IMR-90 (cell line): ENCODE measurements around the gene STARD7. TPM values are rescaled to one million over a fixed set of nuclear protein-coding genes. Genes with fewer than 3 reads are reported as not detected.

Source experiments
- ATAC-seq: fragments of 200-7000 bp; cut with Tn5 transposase; 2 replicates; pipeline ENCODE4 v1.9.1; 2020; ENCODE audit warnings: low read depth, mild to moderate bottlenecking, moderate library complexity
- BruUV-seq: library from RNA; stranded (reverse); fragments of 400-500 nt; replicated peaks from 2 replicates; lab custom pipeline; 2021; lab: Mats Ljungman, UMichigan
- CTCF ChIA-PET: fragments of 300-600 bp; formaldehyde crosslinking; extraction: SDS; loops from one replicate; lab custom pipeline; 2021; ENCODE audit warnings: antibody characterized with exemption; lab: Yijun Ruan, JAX
- POLR2A ChIA-PET: fragments of 300-600 bp; sonication (Branson Sonifier 250); formaldehyde crosslinking; loops from one replicate; lab custom pipeline; 2022; ENCODE audit warnings: antibody characterized with exemption; ENCODE audit not compliant: unreplicated experiment; lab: Charles Lee
- DNase-seq: peaks from one replicate; pipeline ENCODE4 v3.0.0; 2013
- H2AFZ ChIP-seq: replicated peaks from 2 replicates; pipeline ENCODE3; 2013; ENCODE audit warnings: low read length, mild to moderate bottlenecking; ENCODE audit not compliant: poor library complexity
- H2AK5ac ChIP-seq: 2 replicates; pipeline ENCODE4 v1.6.1; 2013; ENCODE audit warnings: low read depth, low read length, inconsistent platforms
- H2AK9ac ChIP-seq: replicated peaks from 2 replicates; pipeline ENCODE3; 2013; ENCODE audit warnings: mild to moderate bottlenecking, low read depth, low read length, moderate library complexity; ENCODE audit not compliant: poor library complexity
- H2BK120ac ChIP-seq: 2 replicates; pipeline ENCODE4 v1.6.1; 2013; ENCODE audit warnings: low read depth, low read length, inconsistent platforms
- H2BK15ac ChIP-seq: 3 replicates; pipeline ENCODE4 v1.6.1; 2013; ENCODE audit warnings: low read depth, low read length, inconsistent platforms
- H2BK20ac ChIP-seq: 2 replicates; pipeline ENCODE4 v1.6.1; 2013; ENCODE audit warnings: low read depth, mild to moderate bottlenecking, inconsistent platforms, low read length, moderate library complexity
- H2BK5ac ChIP-seq: 2 replicates; pipeline ENCODE4 v1.6.1; 2013; ENCODE audit warnings: mild to moderate bottlenecking, low read depth, low read length, inconsistent platforms; ENCODE audit not compliant: poor library complexity, severe bottlenecking
- H3K14ac ChIP-seq: replicated peaks from 2 replicates; pipeline ENCODE4 v1.6.1; 2013; ENCODE audit warnings: low read depth, low read length, inconsistent platforms
- H3K18ac ChIP-seq: 2 replicates; pipeline ENCODE4 v1.6.1; 2013; ENCODE audit warnings: low read depth, low read length, control low read depth
- H3K23ac ChIP-seq: 2 replicates; pipeline ENCODE4 v1.6.1; 2013; ENCODE audit warnings: low read depth, low read length, inconsistent platforms
- H3K27ac ChIP-seq: 2 replicates; pipeline ENCODE4 v1.5.1; 2013; ENCODE audit warnings: mild to moderate bottlenecking, control low read depth, low read length; ENCODE audit not compliant: insufficient read depth
- H3K27me3 ChIP-seq: 2 replicates; pipeline ENCODE4 v1.6.1; 2013; ENCODE audit warnings: low read length; ENCODE audit not compliant: control insufficient read depth, insufficient read depth
- H3K36me3 ChIP-seq: 2 replicates; pipeline ENCODE4 v1.6.1; 2013; ENCODE audit warnings: low read length, mixed read lengths; ENCODE audit not compliant: control insufficient read depth, insufficient read depth
- H3K4ac ChIP-seq: 2 replicates; pipeline ENCODE4 v1.6.1; 2013; ENCODE audit warnings: low read depth, low read length, inconsistent platforms
- H3K4me1 ChIP-seq: 2 replicates; pipeline ENCODE4 v1.6.1; 2013; ENCODE audit warnings: low read length, mixed read lengths; ENCODE audit not compliant: control insufficient read depth, insufficient read depth
- H3K4me2 ChIP-seq: 2 replicates; pipeline ENCODE4 v1.6.1; 2013; ENCODE audit warnings: low read depth, mild to moderate bottlenecking, control low read depth, low read length, moderate library complexity
- H3K4me3 ChIP-seq: 2 replicates; pipeline ENCODE4 v1.5.1; 2013; ENCODE audit warnings: low read depth, mild to moderate bottlenecking, control low read depth, low read length, moderate library complexity; ENCODE audit not compliant: insufficient read depth
- H3K56ac ChIP-seq: 2 replicates; pipeline ENCODE4 v1.6.1; 2013; ENCODE audit warnings: low read length, inconsistent platforms; ENCODE audit not compliant: insufficient read depth; ENCODE audit errors: extremely low read depth
- H3K79me1 ChIP-seq, 2 experiments: 2 replicates each; pipeline ENCODE4 v1.6.1; 2013; ENCODE audit warnings: low read length in 2 of 2, inconsistent platforms in 1 of 2, low read depth in 1 of 2
- H3K9ac ChIP-seq: 2 replicates; pipeline ENCODE4 v1.6.1; 2013; ENCODE audit warnings: low read depth, low read length, control low read depth
- H3K9me1 ChIP-seq: 2 replicates; pipeline ENCODE4 v1.6.1; 2013; ENCODE audit warnings: low read length, inconsistent platforms; ENCODE audit not compliant: insufficient read depth
- H3K9me3 ChIP-seq: 2 replicates; pipeline ENCODE4 v1.6.1; 2013; ENCODE audit warnings: low read length; ENCODE audit not compliant: control insufficient read depth, insufficient read depth
- H4K20me1 ChIP-seq: 2 replicates; pipeline ENCODE4 v1.6.1; 2013; ENCODE audit warnings: low read length, inconsistent platforms; ENCODE audit not compliant: insufficient read depth
- H4K5ac ChIP-seq: 2 replicates; pipeline ENCODE4 v1.6.1; 2013; ENCODE audit warnings: mild to moderate bottlenecking, low read depth, low read length, control low read depth
- H4K8ac ChIP-seq, 2 experiments: 2 replicates each; pipeline ENCODE4 v1.6.1; 2013; ENCODE audit warnings: low read depth in 2 of 2, low read length in 2 of 2, control low read depth in 1 of 2, inconsistent platforms in 1 of 2
- H4K91ac ChIP-seq: 2 replicates; pipeline ENCODE4 v1.6.1; 2013; ENCODE audit warnings: low read depth, low read length, inconsistent platforms; ENCODE audit not compliant: insufficient read depth
- CEBPB ChIP-seq: IDR thresholded peaks from 2 replicates; pipeline ENCODE4 v1.6.1; 2012; ENCODE audit warnings: low read depth, low read length, improper control_type of control experiment
- MAFK ChIP-seq: IDR thresholded peaks from 2 replicates; pipeline ENCODE4 v1.6.1; 2012; ENCODE audit warnings: low read depth, low read length, improper control_type of control experiment
- MXI1 ChIP-seq: IDR thresholded peaks from 2 replicates; pipeline ENCODE4 v1.6.1; 2012; ENCODE audit warnings: low read depth, mild to moderate bottlenecking, low read length, moderate library complexity, borderline replicate concordance
- WGBS, 2 experiments: methylation state at CpG; one replicate each; pipeline versions ENCODE4 v1.1.5 to v1.1.7; 2013; ENCODE audit warnings: missing lambda C conversion rate in 2 of 2; ENCODE audit not compliant: insufficient read length in 1 of 2; ENCODE audit errors: extremely low coverage in 2 of 2; 5-methylcytosine and 5-hydroxymethylcytosine counted together
- dilution Hi-C: fragments of 300-500 bp; cut with HindIII; formaldehyde crosslinking; loops from one replicate; pipeline ENCODE4 v1.14.3; 2018; ENCODE audit warnings: low sequenced_read_pairs; ENCODE audit not compliant: unreplicated experiment
- in situ Hi-C: fragments of 300-500 bp; cut with MboI; formaldehyde crosslinking; loops from 3 replicates; pipeline ENCODE4 v1.14.3; 2019; ENCODE audit warnings: low sequenced_read_pairs, inconsistent platforms, mixed read lengths
- intact Hi-C: fragments of 100-400 bp; cut with micrococcal nuclease; formaldehyde crosslinking; loops from 2 replicates; pipeline ENCODE4 v1.10.0; 2022
- polyA plus RNA-seq, 3 experiments: library from polyadenylated mRNA; depleted of rRNA; stranded (reverse); fragments of >200 nt; gene quantifications; 2 replicates each; pipeline ENCODE4 v1.2.3, GENCODE V29; 2012; ENCODE audit warnings: low replicate concordance in 1 of 3
- total RNA-seq: library from RNA; depleted of rRNA; stranded (reverse); fragments of >200 nt; gene quantifications from 2 replicates; pipeline ENCODE4 v1.2.3, GENCODE V29; 2012
- TF ChIP-seq, protein P1 (sequence below): conservative IDR thresholded peaks from 2 replicates; pipeline ENCODE4 v1.5.1; 2012; ENCODE audit warnings: mild to moderate bottlenecking, low read depth, low read length, improper control_type of control experiment
- TF ChIP-seq, protein P2 (sequence below): fragments of 150-350 bp; IDR thresholded peaks from 2 replicates; pipeline ENCODE4 v1.6.1; 2016; ENCODE audit warnings: low read depth, mild to moderate bottlenecking, low read length, moderate library complexity, borderline replicate concordance

STARD7 gene
- total and polyA plus RNA-seq, 2 of the 4 experiments (the other 2 are of a cell fraction) = 61.7 to 138 TPM

- TF ChIP-seq, protein P1, sequence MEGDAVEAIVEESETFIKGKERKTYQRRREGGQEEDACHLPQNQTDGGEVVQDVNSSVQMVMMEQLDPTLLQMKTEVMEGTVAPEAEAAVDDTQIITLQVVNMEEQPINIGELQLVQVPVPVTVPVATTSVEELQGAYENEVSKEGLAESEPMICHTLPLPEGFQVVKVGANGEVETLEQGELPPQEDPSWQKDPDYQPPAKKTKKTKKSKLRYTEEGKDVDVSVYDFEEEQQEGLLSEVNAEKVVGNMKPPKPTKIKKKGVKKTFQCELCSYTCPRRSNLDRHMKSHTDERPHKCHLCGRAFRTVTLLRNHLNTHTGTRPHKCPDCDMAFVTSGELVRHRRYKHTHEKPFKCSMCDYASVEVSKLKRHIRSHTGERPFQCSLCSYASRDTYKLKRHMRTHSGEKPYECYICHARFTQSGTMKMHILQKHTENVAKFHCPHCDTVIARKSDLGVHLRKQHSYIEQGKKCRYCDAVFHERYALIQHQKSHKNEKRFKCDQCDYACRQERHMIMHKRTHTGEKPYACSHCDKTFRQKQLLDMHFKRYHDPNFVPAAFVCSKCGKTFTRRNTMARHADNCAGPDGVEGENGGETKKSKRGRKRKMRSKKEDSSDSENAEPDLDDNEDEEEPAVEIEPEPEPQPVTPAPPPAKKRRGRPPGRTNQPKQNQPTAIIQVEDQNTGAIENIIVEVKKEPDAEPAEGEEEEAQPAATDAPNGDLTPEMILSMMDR = no peak
Measured at GRCh38 chr2:96201338-96201737, 7.3 kb downstream of the STARD7 start (continued).

- H4K5ac ChIP-seq = no peak overlapping the region
- no peak overlapping the region for H3K27ac ChIP-seq
- H2AK5ac ChIP-seq = no peak overlapping the region
- H4K8ac ChIP-seq = no peak overlapping the region
- H2BK15ac ChIP-seq = no peak overlapping the region
- H3K18ac ChIP-seq = no peak overlapping the region
- CTCF ChIA-PET = interaction anchor here (1.4 kb wide), 1 partner anchor 9 kb away, joined by 3 read pairs; no protein-coding TSS in a partner anchor
- no peak for ATAC-seq
- H3K79me1 ChIP-seq = peaks cover 19 to 66% of the 10 kb centered on the region in 2 experiments; a peak in 3 of 4 replicates
- no peak overlapping the region for H2BK120ac ChIP-seq
- peaks cover 16% of the 10 kb centered on the region for H3K9me1 ChIP-seq
- H3K9ac ChIP-seq = no peak overlapping the region
- in situ Hi-C loops (no loop called here), intact Hi-C loops (no loop called here), dilution Hi-C loops (no loop called here)
- peaks cover 57% of the 10 kb centered on the region for H4K20me1 ChIP-seq
- H2BK20ac ChIP-seq = no peak overlapping the region
- no peak overlapping the region for H3K4ac ChIP-seq
- H2BK5ac ChIP-seq = no peak overlapping the region
- H3K36me3 ChIP-seq = peaks cover 6% of the 10 kb centered on the region
- H3K4me3 ChIP-seq = no peak overlapping the region
- BruUV-seq = no TSS peak
- no peak overlapping the region for H3K23ac ChIP-seq
- no peak overlapping the region for H3K56ac ChIP-seq
- H3K9me3 ChIP-seq = no peaks in the 10 kb centered on the region
- no peak overlapping the region for H2AFZ ChIP-seq
- H3K14ac ChIP-seq = no peak overlapping the region
- H3K4me2 ChIP-seq = no peak overlapping the region
- peaks cover 14% of the 10 kb centered on the region for H3K4me1 ChIP-seq
- WGBS, 2 experiments = no CpG with 5 or more reads among the region's 2 CpGs
- no peak overlapping the region for H2AK9ac ChIP-seq
- DNase-seq = no peak
- H4K91ac ChIP-seq = no peak overlapping the region
- POLR2A ChIA-PET = no interaction called here
- H3K27me3 ChIP-seq = no peaks in the 10 kb centered on the region
- TF ChIP-seq CEBPB (no peak), MXI1 (no peak), MAFK (no peak)
- TF ChIP-seq, protein P2, sequence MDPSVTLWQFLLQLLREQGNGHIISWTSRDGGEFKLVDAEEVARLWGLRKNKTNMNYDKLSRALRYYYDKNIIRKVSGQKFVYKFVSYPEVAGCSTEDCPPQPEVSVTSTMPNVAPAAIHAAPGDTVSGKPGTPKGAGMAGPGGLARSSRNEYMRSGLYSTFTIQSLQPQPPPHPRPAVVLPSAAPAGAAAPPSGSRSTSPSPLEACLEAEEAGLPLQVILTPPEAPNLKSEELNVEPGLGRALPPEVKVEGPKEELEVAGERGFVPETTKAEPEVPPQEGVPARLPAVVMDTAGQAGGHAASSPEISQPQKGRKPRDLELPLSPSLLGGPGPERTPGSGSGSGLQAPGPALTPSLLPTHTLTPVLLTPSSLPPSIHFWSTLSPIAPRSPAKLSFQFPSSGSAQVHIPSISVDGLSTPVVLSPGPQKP = no peak
Measured at GRCh38 chr2:96198921-96199320, 9.7 kb downstream of the STARD7 start.
